Measurements from ENCODE around the gene CD81. TPM values are rescaled to one million over a fixed set of nuclear protein-coding genes. Genes with fewer than 3 reads are reported as not detected.

The CD81 gene
- total RNA-seq, 4 donors from 2014 or later = 54.5 to 87.0 (median 66.8) TPM

- Histone ChIP-seq H3K4me1 (peaks cover 70 to 80% of the 10 kb centered on the region in 2 donors), H3K9me3 (no peaks in the 10 kb centered on the region), H3K27ac (peak overlapping the region; percentile 82 to 89 (median 86)), H3K4me3 (no peak overlapping the region), H3K36me3 (no peaks in the 10 kb centered on the region), H3K27me3 (no peaks in the 10 kb centered on the region)
- TF ChIP-seq POLR2A (IDR thresholded peaks at IDR 0.05) (no peak), CTCF (IDR thresholded peaks at IDR 0.05 in 4 of 5, conservative IDR thresholded peaks at IDR 0.05 in 1 of 5) (no peak)
- DNase-seq (no peak), ATAC-seq (no peak)
- in situ Hi-C loops (cut with MboI; ENCODE audit: low sequenced_read_pairs in 4 of 4) = no loop called here
- intact Hi-C loops (cut with DNase I; ENCODE audit: low total_unique reads) = loop anchor here (10.0 kb wide), 1 partner anchor 623 kb away; the partner anchor contains the start of gene CTSD
Observed at GRCh38 chr11:2387266-2387987, 10.3 kb downstream of the CD81 start.

GRCh38 chr11:2388431-2389376 is 11.6 kb downstream of the CD81 start:
- H3K4me1 ChIP-seq = peaks cover 58 to 68% of the 10 kb centered on the region in 2 donors
- no peaks in the 10 kb centered on the region for H3K27me3 ChIP-seq
- no peak overlapping the region for H3K4me3 ChIP-seq
- ATAC-seq = no peak
- intact Hi-C loops (cut with DNase I; ENCODE audit: low total_unique reads) = loop anchor here (10.0 kb wide), 1 partner anchor 624 kb away; the partner anchor contains the start of gene CTSD
- in situ Hi-C loops (cut with MboI; ENCODE audit: low sequenced_read_pairs in 4 of 4) = no loop called here
- H3K9me3 ChIP-seq = no peaks in the 10 kb centered on the region
- no peaks in the 10 kb centered on the region for H3K36me3 ChIP-seq
- DNase-seq = no peak
- TF ChIP-seq POLR2A (IDR thresholded peaks at IDR 0.05) (no peak), CTCF (IDR thresholded peaks at IDR 0.05 in 4 of 5, conservative IDR thresholded peaks at IDR 0.05 in 1 of 5) (no peak)
- H3K27ac ChIP-seq = peak overlapping the region; percentile 82 to 89 (median 86)

- intact Hi-C loops (cut with DNase I; ENCODE audit: low total_unique reads) (loop anchor here (1.0 to 10.0 kb wide), 3 partner anchors 10 to 653 kb away; partner anchors contain the start of gene CTSD), in situ Hi-C loops (cut with MboI; ENCODE audit: low sequenced_read_pairs in 4 of 4) (no loop called here)
- ATAC-seq = peak in 1 of 2 donors; percentile 3
Observed at GRCh38 chr11:2389377-2390026, 12.4 kb downstream of the CD81 start.

More at GRCh38 chr11:2389377-2390026, 12.4 kb downstream of the CD81 start:
- Histone ChIP-seq H3K4me3 (no peak overlapping the region), H3K27ac (peak overlapping the region; percentile 82 to 89 (median 86)), H3K4me1 (peaks cover 55 to 63% of the 10 kb centered on the region in 2 donors), H3K27me3 (no peaks in the 10 kb centered on the region), H3K36me3 (no peaks in the 10 kb centered on the region), H3K9me3 (no peaks in the 10 kb centered on the region)
- no peak for TF ChIP-seq POLR2A (IDR thresholded peaks at IDR 0.05)
- no peak for TF ChIP-seq CTCF (IDR thresholded peaks at IDR 0.05 in 4 of 5, conservative IDR thresholded peaks at IDR 0.05 in 1 of 5)
- no peak for DNase-seq

All from gastrocnemius medialis (tissue), 4 donors.